GM04503 (cell line): ENCODE data around the gene CDH8.

Source experiments
- DNase-seq: peaks from one replicate; pipeline ENCODE4 v3.0.0-alpha.2; 2012; ENCODE audit warnings: low read depth

CDH8 gene

GRCh38 chr16:61611847-61612491 lies 424.3 kb downstream of the CDH8 start:
- DNase-seq, result no peak

- DNase-seq, result no peak
Observed at GRCh38 chr16:61606581-61606980, 429.7 kb downstream of the CDH8 start.
